Measurements from ENCODE around the gene PIK3CA.
"Not testable (repeated sequence)": the region's sequence is repeated elsewhere in the genome, so short reads cannot be mapped to it uniquely, and the experiment has no call there.

Gene PIK3CA

GRCh38 chr3:179200790-179201189 is 52.6 kb downstream of the PIK3CA start:
- no peak for DNase-seq (ENCODE audit: low read depth)

- DNase-seq (ENCODE audit: low read depth) = not testable (repeated sequence)
These were observed 67.4 kb downstream of the PIK3CA start for GRCh38 chr3:179215550-179215949.

- not testable (repeated sequence) for DNase-seq (ENCODE audit: low read depth)
These were observed 70.1 kb downstream of the PIK3CA start for GRCh38 chr3:179218213-179218612.

- no peak for DNase-seq (ENCODE audit: low read depth)
These were observed 75.4 kb downstream of the PIK3CA start for GRCh38 chr3:179223548-179223947.

- no peak for DNase-seq (ENCODE audit: low read depth)
These were observed 76.4 kb downstream of the PIK3CA start for GRCh38 chr3:179224584-179224983.

- peak; percentile 11 for DNase-seq (ENCODE audit: low read depth)
These were observed 79.2 kb downstream of the PIK3CA start for GRCh38 chr3:179227349-179227748.

- DNase-seq (ENCODE audit: low read depth) = no peak
These were observed 81.0 kb downstream of the PIK3CA start for GRCh38 chr3:179229177-179229576.

- no peak for DNase-seq (ENCODE audit: low read depth)
These were observed 84.9 kb downstream of the PIK3CA start for GRCh38 chr3:179233043-179233442.

- DNase-seq (ENCODE audit: low read depth) = no peak
These were observed 86.0 kb downstream of the PIK3CA start for GRCh38 chr3:179234199-179234598.

GRCh38 chr3:179236669-179237301 is 88.6 kb downstream of the PIK3CA start:
- no peak for DNase-seq (ENCODE audit: low read depth)

GRCh38 chr3:179240299-179240698 is 92.1 kb downstream of the PIK3CA start:
- not testable (repeated sequence) for DNase-seq (ENCODE audit: low read depth)

GRCh38 chr3:179242859-179243258 is 94.7 kb downstream of the PIK3CA start:
- DNase-seq (ENCODE audit: low read depth) = not testable (repeated sequence)

- no peak for DNase-seq (ENCODE audit: low read depth)
These were observed 96.7 kb downstream of the PIK3CA start for GRCh38 chr3:179244878-179245277.

GRCh38 chr3:179247289-179248015 is 99.3 kb downstream of the PIK3CA start:
- DNase-seq (ENCODE audit: low read depth) = no peak

GRCh38 chr3:179250803-179251476 is 102.8 kb downstream of the PIK3CA start, which contains the start of gene KCNMB3:
KCNMB3 (minus strand) TSS chr3:179251114; CDS start chr3:179250990, 124 bp downstream.
- no peak for DNase-seq (ENCODE audit: low read depth)

GRCh38 chr3:179256813-179257212 is 108.7 kb downstream of the PIK3CA start:
- DNase-seq (ENCODE audit: low read depth) = no peak

- not testable (repeated sequence) for DNase-seq (ENCODE audit: low read depth)
These were observed 109.6 kb downstream of the PIK3CA start for GRCh38 chr3:179257742-179258141.

GRCh38 chr3:179258820-179259219 is 110.7 kb downstream of the PIK3CA start:
- DNase-seq (ENCODE audit: low read depth) = no peak

GRCh38 chr3:179259959-179260756 is 112.0 kb downstream of the PIK3CA start:
- DNase-seq (ENCODE audit: low read depth) = not testable (repeated sequence)

GRCh38 chr3:179260949-179261765 is 113.0 kb downstream of the PIK3CA start:
- no peak for DNase-seq (ENCODE audit: low read depth)

- no peak for DNase-seq (ENCODE audit: low read depth)
These were observed 115.0 kb downstream of the PIK3CA start for GRCh38 chr3:179263134-179263533.

All from non-pigmented ciliary epithelial cell (primary cell).